Measurements from ENCODE around the gene B3GAT1. TPM values are rescaled to one million over a fixed set of nuclear protein-coding genes. Genes with fewer than 3 reads are reported as not detected.

The B3GAT1 gene
- polyA plus RNA-seq, 3 donors: not detected

GRCh38 chr11:134373591-134374052 lies 38.4 kb downstream of the B3GAT1 start:
- Histone ChIP-seq H2AFZ (ENCODE audit: insufficient read depth, low read depth, low read length, poor library complexity, severe bottlenecking) (no peak overlapping the region), H3K9ac (ENCODE audit: insufficient read depth, low read length, poor library complexity, severe bottlenecking) (no peak overlapping the region), H3K27ac (ENCODE audit: low read depth in 1 of 2, low read length in 2 of 2) (no peak overlapping the region), H4K20me1 (ENCODE audit: insufficient read depth, low read length) (no peaks in the 10 kb centered on the region), H3K4me1 (ENCODE audit: control insufficient read depth in 1 of 2, insufficient read depth in 2 of 2, low read length in 2 of 2) (no peaks in the 10 kb centered on the region), H3K4me2 (replicated peaks; ENCODE audit: extremely low read depth, low read length, poor library complexity, severe bottlenecking) (no peak overlapping the region), H3K4me3 (replicated peaks in 1 of 3; ENCODE audit: low read depth in 2 of 3, low read length in 3 of 3) (no peak overlapping the region), H3K79me2 (ENCODE audit: insufficient read depth, low read length) (no peaks in the 10 kb centered on the region), H3K9me3 (replicated peaks in 1 of 2; ENCODE audit: control insufficient read depth in 1 of 2, insufficient read depth in 1 of 2, low read length in 2 of 2) (no peaks in the 10 kb centered on the region), H3K36me3 (replicated peaks in 1 of 2; ENCODE audit: control insufficient read depth in 1 of 2, insufficient read depth in 2 of 2, low read length in 2 of 2) (no peaks in the 10 kb centered on the region), H3K27me3 (ENCODE audit: control insufficient read depth in 2 of 2, insufficient read depth in 2 of 2, low read length in 2 of 2) (no peaks in the 10 kb centered on the region)
- no peak for TF ChIP-seq CTCF (IDR thresholded peaks at IDR 0.05)
- Mint-ChIP-seq H3K9me3 (peaks cover 0 to 1% (median 0%) of the 10 kb centered on the region in 7 donors), H3K4me1 (no peaks in the 10 kb centered on the region), H3K36me3 (no peaks in the 10 kb centered on the region), H3K27me3 (ENCODE audit: low read depth in 3 of 3) (peaks cover 0 to 7% (median 3%) of the 10 kb centered on the region in 3 donors), H3K4me3 (no peak overlapping the region), H3K27ac (no peak overlapping the region)
- WGBS (ENCODE audit: insufficient coverage): 91% methylated on average over 6 of the region's 14 CpGs
- intact Hi-C loops (cut with micrococcal nuclease): no loop called here
- no peak for DNase-seq

- Histone ChIP-seq H3K4me2 (replicated peaks; ENCODE audit: extremely low read depth, low read length, poor library complexity, severe bottlenecking) (no peak overlapping the region), H3K79me2 (ENCODE audit: insufficient read depth, low read length) (no peaks in the 10 kb centered on the region), H3K36me3 (replicated peaks in 1 of 2; ENCODE audit: control insufficient read depth in 1 of 2, insufficient read depth in 2 of 2, low read length in 2 of 2) (no peaks in the 10 kb centered on the region), H3K27me3 (ENCODE audit: control insufficient read depth in 2 of 2, insufficient read depth in 2 of 2, low read length in 2 of 2) (no peaks in the 10 kb centered on the region), H3K27ac (ENCODE audit: low read depth in 1 of 2, low read length in 2 of 2) (no peak overlapping the region), H3K4me1 (ENCODE audit: control insufficient read depth in 1 of 2, insufficient read depth in 2 of 2, low read length in 2 of 2) (no peaks in the 10 kb centered on the region), H3K9ac (ENCODE audit: insufficient read depth, low read length, poor library complexity, severe bottlenecking) (no peak overlapping the region), H3K4me3 (replicated peaks in 1 of 3; ENCODE audit: low read depth in 2 of 3, low read length in 3 of 3) (no peak overlapping the region), H2AFZ (ENCODE audit: insufficient read depth, low read depth, low read length, poor library complexity, severe bottlenecking) (no peak overlapping the region), H4K20me1 (ENCODE audit: insufficient read depth, low read length) (no peaks in the 10 kb centered on the region), H3K9me3 (replicated peaks in 1 of 2; ENCODE audit: control insufficient read depth in 1 of 2, insufficient read depth in 1 of 2, low read length in 2 of 2) (no peaks in the 10 kb centered on the region)
- 94% methylated on average over 5 of the region's 8 CpGs for WGBS (ENCODE audit: insufficient coverage)
- intact Hi-C loops (cut with micrococcal nuclease): no loop called here
- no peak overlapping the region for H3K4me3 Mint-ChIP-seq
- peaks cover 0 to 7% (median 3%) of the 10 kb centered on the region in 3 donors for H3K27me3 Mint-ChIP-seq (ENCODE audit: low read depth in 3 of 3)
- no peak overlapping the region for H3K27ac Mint-ChIP-seq
- no peak for DNase-seq
- no peak for TF ChIP-seq CTCF (IDR thresholded peaks at IDR 0.05)
- peaks cover 0 to 1% (median 0%) of the 10 kb centered on the region in 7 donors for H3K9me3 Mint-ChIP-seq
- no peaks in the 10 kb centered on the region for H3K36me3 Mint-ChIP-seq
- no peaks in the 10 kb centered on the region for H3K4me1 Mint-ChIP-seq
Measured at GRCh38 chr11:134372961-134373360, 39.1 kb downstream of the B3GAT1 start.

All from CD14-positive monocyte (primary cell).